Cardiac fibroblast (primary cell): ENCODE data around the gene CACNA1D.

ENCODE experiments used
- DNase-seq, 2 donors: peaks; one replicate each; pipeline versions ENCODE4 v3.0.0 to v3.0.0-alpha.2; 2010; ENCODE audit warnings: low read depth in 2 of 2
- H3K4me3 ChIP-seq, 2 donors: replicated peaks in 1 of 2; 1 replicate in 1 of 2; 2 replicates in 1 of 2; pipeline ENCODE4 v1.5.1; 2011; ENCODE audit warnings: low read depth in 2 of 2, low read length in 2 of 2, mild to moderate bottlenecking in 2 of 2, moderate library complexity in 1 of 2
- TF ChIP-seq, protein P1 (sequence below): IDR thresholded peaks from one replicate; pipeline ENCODE4 v1.5.1; 2011; ENCODE audit warnings: low read depth, mild to moderate bottlenecking, low read length, inconsistent platforms

CACNA1D gene

DNA sequence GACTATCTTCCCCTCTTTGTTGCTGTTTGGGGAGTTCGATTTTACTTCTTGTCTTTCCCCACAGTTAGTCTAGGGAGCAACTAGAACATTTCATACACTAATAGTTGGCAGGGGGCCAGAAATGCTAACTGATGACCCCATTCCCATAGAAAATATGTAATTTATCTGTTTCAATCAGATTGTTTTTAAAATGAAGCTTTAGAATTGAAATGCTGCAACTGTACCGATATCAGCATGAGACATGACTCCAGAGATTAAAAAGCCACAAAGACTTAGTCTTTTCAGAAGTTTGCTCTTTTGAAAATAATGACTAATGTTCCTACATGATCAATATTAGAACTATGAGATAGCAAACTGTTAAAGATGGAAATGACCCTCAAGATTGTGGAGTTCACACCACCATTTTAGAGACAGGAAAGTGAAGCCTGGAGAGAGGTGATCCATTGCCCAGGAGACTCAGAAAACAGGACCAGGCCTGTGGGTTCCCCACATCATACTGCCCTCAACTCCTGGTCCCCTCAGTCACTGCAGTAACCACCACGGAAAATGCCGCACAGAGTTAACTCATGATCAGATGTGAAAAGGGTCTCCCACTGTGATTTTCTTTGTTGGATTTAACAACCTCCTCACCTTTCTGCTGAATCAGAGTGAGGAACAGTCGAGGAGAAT lies 221.5 kb downstream of the CACNA1D start:
- no peak overlapping the region for H3K4me3 ChIP-seq
- TF ChIP-seq, protein P1, sequence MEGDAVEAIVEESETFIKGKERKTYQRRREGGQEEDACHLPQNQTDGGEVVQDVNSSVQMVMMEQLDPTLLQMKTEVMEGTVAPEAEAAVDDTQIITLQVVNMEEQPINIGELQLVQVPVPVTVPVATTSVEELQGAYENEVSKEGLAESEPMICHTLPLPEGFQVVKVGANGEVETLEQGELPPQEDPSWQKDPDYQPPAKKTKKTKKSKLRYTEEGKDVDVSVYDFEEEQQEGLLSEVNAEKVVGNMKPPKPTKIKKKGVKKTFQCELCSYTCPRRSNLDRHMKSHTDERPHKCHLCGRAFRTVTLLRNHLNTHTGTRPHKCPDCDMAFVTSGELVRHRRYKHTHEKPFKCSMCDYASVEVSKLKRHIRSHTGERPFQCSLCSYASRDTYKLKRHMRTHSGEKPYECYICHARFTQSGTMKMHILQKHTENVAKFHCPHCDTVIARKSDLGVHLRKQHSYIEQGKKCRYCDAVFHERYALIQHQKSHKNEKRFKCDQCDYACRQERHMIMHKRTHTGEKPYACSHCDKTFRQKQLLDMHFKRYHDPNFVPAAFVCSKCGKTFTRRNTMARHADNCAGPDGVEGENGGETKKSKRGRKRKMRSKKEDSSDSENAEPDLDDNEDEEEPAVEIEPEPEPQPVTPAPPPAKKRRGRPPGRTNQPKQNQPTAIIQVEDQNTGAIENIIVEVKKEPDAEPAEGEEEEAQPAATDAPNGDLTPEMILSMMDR: no peak
- peak; percentile 16 to 36 for DNase-seq

DNA sequence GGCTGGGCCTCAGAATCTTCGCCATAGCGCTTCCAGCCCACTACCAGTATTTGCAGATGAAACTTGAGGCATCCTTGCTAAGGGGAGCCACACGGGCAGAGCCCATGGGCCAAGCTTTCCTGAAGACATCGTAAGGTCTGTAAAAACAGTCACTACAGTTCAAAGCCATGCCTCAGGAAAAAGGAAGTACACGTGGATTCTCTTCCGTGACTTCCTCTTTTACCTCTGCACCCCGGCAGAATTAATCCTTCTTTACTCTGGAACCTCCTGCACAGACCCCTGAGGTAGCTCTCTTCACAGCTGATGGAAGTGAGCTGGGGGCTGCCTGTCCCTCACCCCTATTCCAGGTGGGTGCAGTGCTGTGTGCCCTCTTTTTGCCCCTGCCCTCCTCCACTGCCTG lies 222.6 kb downstream of the CACNA1D start:
- TF ChIP-seq, protein P1: no peak
- no peak overlapping the region for H3K4me3 ChIP-seq
- no peak for DNase-seq

DNA sequence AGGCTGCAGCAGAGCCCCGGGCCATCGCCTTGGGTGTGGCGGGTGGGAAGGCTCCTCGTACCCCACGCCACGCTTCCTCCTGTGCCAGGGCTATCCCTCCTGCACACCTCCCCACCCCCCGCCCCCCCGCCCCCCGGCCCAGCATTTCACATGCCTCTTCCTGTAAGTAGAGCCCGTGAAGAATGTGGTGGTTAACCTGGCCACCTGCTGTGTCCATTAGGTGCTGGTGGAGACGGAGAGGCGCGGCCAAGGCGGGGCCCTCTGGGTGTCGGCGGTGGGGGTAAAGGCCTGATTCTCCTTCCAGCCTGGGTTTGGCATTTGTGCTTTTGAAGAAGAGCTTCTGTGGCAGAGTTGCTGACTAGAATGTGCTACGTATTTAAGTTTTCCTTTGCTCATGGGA lies 224.1 kb downstream of the CACNA1D start:
- no peak overlapping the region for H3K4me3 ChIP-seq
- TF ChIP-seq, protein P1: no peak
- DNase-seq: no peak

DNA sequence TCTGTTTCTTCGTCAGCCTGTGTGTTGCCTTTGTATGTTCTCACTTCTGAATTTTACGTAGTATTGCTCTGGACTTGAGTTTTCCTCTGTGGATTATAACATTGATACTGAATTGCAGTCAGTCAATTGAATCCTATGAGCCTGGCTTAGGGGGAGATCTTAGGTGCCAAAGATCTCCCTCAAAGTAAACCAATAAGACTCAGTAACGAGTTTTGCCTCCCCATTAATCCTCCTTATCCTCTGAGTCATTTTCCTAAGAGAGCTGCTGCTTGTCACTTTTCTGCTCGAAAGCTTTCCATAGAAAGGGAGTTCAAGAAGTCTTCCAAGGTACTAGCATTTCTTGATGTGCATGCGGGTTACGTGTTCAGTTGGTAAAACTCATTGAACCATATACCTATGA lies 225.4 kb downstream of the CACNA1D start:
- TF ChIP-seq, protein P1: no peak
- no peak overlapping the region for H3K4me3 ChIP-seq
- DNase-seq: no peak

DNA sequence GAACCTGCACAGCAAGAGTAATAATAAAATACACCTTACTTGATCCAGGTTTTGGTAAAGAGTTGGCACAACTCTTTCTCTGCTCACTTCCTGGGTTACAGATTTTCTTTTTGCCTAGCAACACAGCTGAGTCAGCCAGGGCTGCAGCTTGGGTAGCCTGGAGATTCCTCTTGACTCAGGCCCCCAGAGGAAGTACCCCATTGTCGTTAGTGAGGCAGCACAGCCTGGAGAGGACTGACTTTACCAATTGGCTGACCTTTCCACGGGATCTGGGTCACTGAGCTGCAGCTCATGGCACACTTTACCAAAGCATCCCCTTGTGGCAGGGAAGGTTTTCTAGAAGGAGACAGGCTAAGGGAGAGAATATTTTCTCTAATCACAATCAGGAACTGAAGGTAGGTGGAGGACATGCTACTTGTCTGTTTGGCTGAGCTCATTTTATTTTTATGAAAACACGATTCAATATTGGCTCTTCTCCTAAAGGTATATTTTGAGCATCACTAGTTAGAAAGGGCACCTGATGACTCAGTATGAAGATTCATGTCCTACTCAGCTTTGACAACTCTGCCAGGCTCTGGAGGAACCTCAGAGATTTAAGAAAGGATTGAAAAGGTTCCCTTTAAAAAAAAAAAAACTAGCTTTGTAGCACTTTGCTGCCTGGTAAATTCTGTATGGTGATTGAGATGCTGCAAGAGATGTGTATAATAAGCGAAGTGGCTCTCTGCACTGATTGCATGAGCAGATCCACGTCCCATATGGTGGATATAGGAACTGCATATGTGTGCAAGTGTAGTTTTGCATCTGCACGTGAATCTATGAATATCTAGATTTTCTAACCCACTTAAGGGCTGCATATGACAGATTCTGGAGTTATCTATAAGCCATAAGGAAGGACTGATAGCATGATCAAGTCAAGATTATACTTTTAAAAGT lies 227.0 kb downstream of the CACNA1D start:
- TF ChIP-seq, protein P1: no peak
- peak in 1 of 2 donors; percentile 9 for DNase-seq
- no peak overlapping the region for H3K4me3 ChIP-seq

DNA sequence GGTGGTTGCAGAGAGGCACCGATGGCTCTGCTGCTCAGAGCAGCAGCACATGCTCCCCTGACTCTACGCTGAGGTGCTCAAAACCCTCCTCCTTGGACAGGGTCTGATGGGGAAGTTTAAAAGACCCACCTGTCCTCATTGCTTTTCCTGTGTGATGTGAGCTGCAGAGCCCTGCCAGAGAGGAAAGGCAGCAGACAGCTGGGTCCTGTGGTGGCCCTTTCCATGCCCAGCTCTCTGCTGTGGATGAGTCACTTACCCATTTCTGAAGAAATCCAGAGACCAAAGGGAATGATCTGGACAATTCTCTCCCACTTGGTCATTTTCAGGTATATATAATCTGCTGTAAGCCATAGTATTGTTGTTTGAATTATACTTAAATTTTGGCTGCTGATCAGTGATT lies 230.2 kb downstream of the CACNA1D start:
- no peak for DNase-seq
- no peak overlapping the region for H3K4me3 ChIP-seq
- TF ChIP-seq, protein P1: no peak
